GM12892 (cell line): ENCODE data around the gene WNK3.

Experiments
- POLR2A ChIP-seq: IDR thresholded peaks from 2 replicates; pipeline ENCODE4 v1.6.1; 2011; ENCODE audit warnings: low read depth, low read length, control low read depth
- POLR2AphosphoS5 ChIP-seq: IDR thresholded peaks from 2 replicates; pipeline ENCODE4 v1.6.1; 2011; ENCODE audit warnings: low read depth, low read length, control low read depth
- TAF1 ChIP-seq: IDR thresholded peaks from 2 replicates; pipeline ENCODE4 v1.6.1; 2011; ENCODE audit warnings: low read depth, mild to moderate bottlenecking, control low read depth, low read length, borderline replicate concordance

DNA sequence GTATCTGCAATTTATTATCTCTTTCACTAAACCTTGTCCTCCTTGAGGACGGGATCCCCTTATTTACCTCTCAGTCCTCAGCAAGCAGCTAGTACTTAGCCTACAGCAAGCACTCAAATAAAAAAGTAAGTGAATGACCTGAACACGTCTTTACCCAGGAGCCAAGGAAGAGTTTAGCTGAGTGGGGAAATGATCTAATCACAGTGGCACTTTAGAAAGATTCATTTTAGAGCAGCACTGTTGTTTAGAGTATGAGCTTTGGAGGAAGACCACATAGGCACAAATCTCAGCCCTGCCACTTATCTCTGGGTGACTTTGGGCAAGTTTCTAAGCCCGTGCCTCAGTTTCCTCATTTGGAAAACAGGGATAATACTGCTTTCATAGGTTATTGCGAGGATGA is 177.4 kb downstream of the WNK3 start:
- TF ChIP-seq POLR2A (no peak), POLR2AphosphoS5 (no peak), TAF1 (no peak)
